Measurements from ENCODE around the gene CDPF1. TPM values are rescaled to one million over a fixed set of nuclear protein-coding genes. Genes with fewer than 3 reads are reported as not detected.

The CDPF1 gene
- total and polyA plus RNA-seq, 11 donors: 7.4 to 13.6 (median 9.3) TPM

DNA sequence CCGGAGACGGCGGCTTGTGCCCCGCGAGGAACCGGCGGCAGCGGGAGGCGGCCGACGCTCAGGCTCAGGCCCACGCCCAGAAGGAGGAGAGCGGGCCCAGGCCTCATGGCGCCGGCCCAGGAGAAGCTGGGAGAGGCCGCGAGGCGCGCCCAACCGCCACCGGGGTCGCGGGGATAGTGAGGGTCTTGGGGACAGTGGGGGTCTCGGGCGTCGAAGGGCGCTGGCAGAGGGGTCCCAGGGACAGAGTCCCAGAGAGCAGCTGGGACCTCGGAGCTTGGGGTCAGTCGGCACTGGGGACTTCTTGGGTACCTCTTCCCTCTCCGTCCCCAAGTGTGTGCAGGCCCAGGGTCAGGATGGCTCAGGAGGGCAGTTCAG is 13.1 kb upstream of the CDPF1 start, which contains the start of gene PKDREJ:
Gene PKDREJ (minus strand): TSS at position 128 of the 375 bp plus-strand sequence. CDS start 21 bp downstream, at position 107.
- no peak for ATAC-seq
- no peak within 1 kb of the TSS for H3K27ac ChIP-seq
- H3K36me3 ChIP-seq: no peaks in the 10 kb centered on the region
- no peak for DNase-seq
- intact Hi-C loops (cut with DNase I): loop anchor here in 1 of 10 donors (10.0 kb wide), 1 partner anchor 268 kb away; no protein-coding TSS in a partner anchor
- WGBS, 4 donors: 46 to 81% (median 56%) methylated on average over 10 to 30 of the region's 30 CpGs
- no peak for TF ChIP-seq POLR2A (IDR thresholded peaks at IDR 0.05)
- no peak for TF ChIP-seq CTCF (IDR thresholded peaks at IDR 0.05)
- peak within 1 kb of the TSS in 10 of 12 donors; percentile 17 to 51 (median 31) for H3K4me3 ChIP-seq
- no peaks in the 10 kb centered on the region for H3K9me3 ChIP-seq
- H3K27me3 ChIP-seq: peaks cover 0 to 13% (median 0%) of the 10 kb centered on the region in 9 donors
- H3K4me1 ChIP-seq: peaks cover 0 to 25% (median 10%) of the 10 kb centered on the region in 12 donors

- Histone ChIP-seq H3K4me1 (peaks cover 0 to 23% (median 9%) of the 10 kb centered on the region in 12 donors), H3K27me3 (peaks cover 0 to 13% (median 0%) of the 10 kb centered on the region in 9 donors), H3K9me3 (no peaks in the 10 kb centered on the region), H3K27ac (no peak overlapping the region), H3K36me3 (no peaks in the 10 kb centered on the region), H3K4me3 (peak overlapping the region in 10 of 12 donors; percentile 17 to 51 (median 31))
- TF ChIP-seq POLR2A (IDR thresholded peaks at IDR 0.05) (no peak), CTCF (IDR thresholded peaks at IDR 0.05) (peak in 10 of 12 donors; percentile 17 to 51 (median 42))
- DNase-seq: peak; percentile 66 to 90 (median 81)
- intact Hi-C loops (cut with DNase I): loop anchor here in 1 of 10 donors (10.0 kb wide), 1 partner anchor 268 kb away; no protein-coding TSS in a partner anchor
- WGBS, 4 donors: 7 to 10% (median 9%) methylated on average over 40 to 109 of the region's 109 CpGs
- ATAC-seq: peak in 3 of 4 donors; percentile 55 to 70 (median 58)
Measured at GRCh38 chr22:46262449-46263215, 12.5 kb upstream of the CDPF1 start.

- intact Hi-C loops (cut with DNase I): loop anchor here in 1 of 10 donors (10.0 kb wide), 1 partner anchor 265 kb away; no protein-coding TSS in a partner anchor
- WGBS, 4 donors: 69 to 80% (median 74%) methylated on average over 6 of the region's 6 CpGs
Measured at GRCh38 chr22:46260038-46260437, 9.9 kb upstream of the CDPF1 start.

More at GRCh38 chr22:46260038-46260437, 9.9 kb upstream of the CDPF1 start:
- Histone ChIP-seq H3K27me3 (peaks cover 0 to 13% (median 0%) of the 10 kb centered on the region in 9 donors), H3K27ac (no peak overlapping the region), H3K4me3 (no peak overlapping the region), H3K4me1 (peaks cover 0 to 11% (median 0%) of the 10 kb centered on the region in 12 donors), H3K9me3 (no peaks in the 10 kb centered on the region), H3K36me3 (no peaks in the 10 kb centered on the region)
- TF ChIP-seq POLR2A (IDR thresholded peaks at IDR 0.05): no peak
- no peak for TF ChIP-seq CTCF (IDR thresholded peaks at IDR 0.05)
- ATAC-seq (no peak), DNase-seq (no peak)

All from heart left ventricle (tissue), 16 donors.